ENCODE data around the gene COTL1. TPM values are rescaled to one million over a fixed set of nuclear protein-coding genes. Genes with fewer than 3 reads are reported as not detected.
A peak's percentile ranks its signal among the peaks of the same experiment; 100 is the strongest.
"Not testable (repeated sequence)": the region's sequence is repeated elsewhere in the genome, so short reads cannot be mapped to it uniquely, and the experiment has no call there.

The COTL1 gene
- total and polyA plus RNA-seq, 2 experiments from 2014 or later = 144 to 370 TPM

DNA sequence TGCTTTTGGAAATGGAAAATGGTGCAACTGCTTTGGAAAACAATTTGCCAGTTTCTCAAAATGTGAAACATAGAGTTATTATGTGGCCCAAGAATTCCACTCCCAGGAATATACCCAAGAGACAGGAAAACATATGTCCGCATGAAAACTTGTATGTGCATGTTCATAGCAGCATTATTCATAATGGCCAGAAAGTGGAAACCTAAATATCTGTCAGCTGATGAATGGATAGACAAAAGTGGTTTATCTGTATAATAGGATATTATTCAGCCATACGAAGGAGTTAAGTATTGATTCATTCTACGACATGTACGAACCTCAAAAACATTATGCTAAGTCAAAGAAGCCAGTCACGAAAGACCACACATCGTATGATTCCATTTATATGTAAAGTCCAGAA lies 7.7 kb upstream of the COTL1 start:
- no peak for DNase-seq
- Histone ChIP-seq H3K4me2 (ENCODE audit: unreplicated experiment) (no peak overlapping the region), H3K9ac (no peak overlapping the region), H3K4me1 (ENCODE audit: insufficient read depth) (no peaks in the 10 kb centered on the region), H3K27ac (no peak overlapping the region), H3F3A (ENCODE audit: insufficient read depth) (no peaks in the 10 kb centered on the region), H2AFZ (no peak overlapping the region), H4K20me1 (ENCODE audit: insufficient read depth) (no peaks in the 10 kb centered on the region), H3K79me2 (ENCODE audit: insufficient read depth) (no peaks in the 10 kb centered on the region), H3K9me3 (ENCODE audit: low read depth) (no peaks in the 10 kb centered on the region), H3K36me3 (ENCODE audit: low read depth) (no peaks in the 10 kb centered on the region), H3K9me2 (ENCODE audit: insufficient read depth) (no peaks in the 10 kb centered on the region), H3K27me3 (replicated peaks; ENCODE audit: insufficient read depth) (no peaks in the 10 kb centered on the region), H3K4me3 (no peak overlapping the region)
- in situ Hi-C loops (cut with MboI) = loop anchor here (10.0 kb wide), 1 partner anchor 99 kb away; no protein-coding TSS in a partner anchor
- 94% methylated on average over 6 of the region's 6 CpGs for WGBS, 2 experiments (ENCODE audit: low coverage in 1 of 2, low lambda C conversion rate in 2 of 2, missing lambda C conversion rate in 2 of 2)
- TF ChIP-seq EZH2phosphoT487 (IDR thresholded peaks at IDR 0.05; ENCODE audit: insufficient read depth, low read depth) (no peak), EZH2 (IDR thresholded peaks at IDR 0.05; ENCODE audit: insufficient read depth, poor library complexity, severe bottlenecking) (no peak)

DNA sequence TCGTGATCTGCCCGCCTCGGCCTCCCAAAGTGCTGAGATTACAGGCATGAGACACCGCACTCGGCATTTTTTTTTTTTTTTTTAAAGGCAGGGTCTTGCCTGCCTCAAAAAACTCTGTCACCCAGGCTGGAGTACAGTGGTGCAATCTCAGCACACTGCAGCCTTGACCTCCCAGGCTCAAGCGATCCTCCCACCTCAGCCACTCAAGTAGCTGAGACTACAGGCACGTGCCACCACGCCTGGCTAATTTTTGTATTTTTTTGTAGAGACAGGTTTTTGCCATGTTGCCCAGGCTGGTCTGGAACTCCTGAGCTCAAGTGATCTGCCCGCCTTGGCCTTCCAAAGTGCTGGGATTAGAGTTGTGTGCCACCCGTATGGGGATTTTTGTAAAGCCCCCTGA lies 3.0 kb upstream of the COTL1 start:
- in situ Hi-C loops (cut with MboI) = loop anchor here (5.0 to 10.0 kb wide), 2 partner anchors 104 to 109 kb away; no protein-coding TSS in a partner anchor
- H3K79me2 ChIP-seq (ENCODE audit: insufficient read depth) = peaks cover 17% of the 10 kb centered on the region
- H3K9ac ChIP-seq; H3K9me2 ChIP-seq (ENCODE audit: insufficient read depth); H3K36me3 ChIP-seq (ENCODE audit: low read depth); H3K27ac ChIP-seq; H4K20me1 ChIP-seq (ENCODE audit: insufficient read depth); H3K4me2 ChIP-seq (ENCODE audit: unreplicated experiment); H3K9me3 ChIP-seq (ENCODE audit: low read depth); H3K4me3 ChIP-seq; H3K27me3 ChIP-seq (replicated peaks; ENCODE audit: insufficient read depth); DNase-seq; H2AFZ ChIP-seq: not testable (repeated sequence)
- 92% methylated on average over 10 of the region's 10 CpGs for WGBS, 2 experiments (ENCODE audit: low coverage in 1 of 2, low lambda C conversion rate in 2 of 2, missing lambda C conversion rate in 2 of 2)
- peaks cover 11% of the 10 kb centered on the region for H3F3A ChIP-seq (ENCODE audit: insufficient read depth)
- peaks cover 10% of the 10 kb centered on the region for H3K4me1 ChIP-seq (ENCODE audit: insufficient read depth)

GRCh38 chr16:84618581-84619460 lies 943 bp upstream of the COTL1 start:
- H3F3A ChIP-seq (ENCODE audit: insufficient read depth) = peaks cover 11% of the 10 kb centered on the region
- H3K27me3 ChIP-seq (replicated peaks; ENCODE audit: insufficient read depth) = no peaks in the 10 kb centered on the region
- no peaks in the 10 kb centered on the region for H3K36me3 ChIP-seq (ENCODE audit: low read depth)
- WGBS, 2 experiments (ENCODE audit: low coverage in 1 of 2, low lambda C conversion rate in 2 of 2, missing lambda C conversion rate in 2 of 2) = 13 to 17% methylated on average over 10 to 12 of the region's 12 CpGs
- H3K9me2 ChIP-seq (ENCODE audit: insufficient read depth) = no peaks in the 10 kb centered on the region
- H3K79me2 ChIP-seq (ENCODE audit: insufficient read depth) = peaks cover 38% of the 10 kb centered on the region
- in situ Hi-C loops (cut with MboI) = no loop called here
- no peaks in the 10 kb centered on the region for H3K9me3 ChIP-seq (ENCODE audit: low read depth)
- H2AFZ ChIP-seq = peak overlapping the region; percentile 71
- no peak for TF ChIP-seq EZH2 (IDR thresholded peaks at IDR 0.05; ENCODE audit: insufficient read depth, poor library complexity, severe bottlenecking)
- no peak for TF ChIP-seq EZH2phosphoT487 (IDR thresholded peaks at IDR 0.05; ENCODE audit: insufficient read depth, low read depth)
- peak overlapping the region; percentile 65 for H3K9ac ChIP-seq
- H3K4me2 ChIP-seq (ENCODE audit: unreplicated experiment) = peak overlapping the region; percentile 86
- H4K20me1 ChIP-seq (ENCODE audit: insufficient read depth) = no peaks in the 10 kb centered on the region
- H3K4me1 ChIP-seq (ENCODE audit: insufficient read depth) = peaks cover 16% of the 10 kb centered on the region
- H3K27ac ChIP-seq = peak overlapping the region; percentile 90
- DNase-seq = peak; percentile 97
- H3K4me3 ChIP-seq = peak overlapping the region; percentile 68

DNA sequence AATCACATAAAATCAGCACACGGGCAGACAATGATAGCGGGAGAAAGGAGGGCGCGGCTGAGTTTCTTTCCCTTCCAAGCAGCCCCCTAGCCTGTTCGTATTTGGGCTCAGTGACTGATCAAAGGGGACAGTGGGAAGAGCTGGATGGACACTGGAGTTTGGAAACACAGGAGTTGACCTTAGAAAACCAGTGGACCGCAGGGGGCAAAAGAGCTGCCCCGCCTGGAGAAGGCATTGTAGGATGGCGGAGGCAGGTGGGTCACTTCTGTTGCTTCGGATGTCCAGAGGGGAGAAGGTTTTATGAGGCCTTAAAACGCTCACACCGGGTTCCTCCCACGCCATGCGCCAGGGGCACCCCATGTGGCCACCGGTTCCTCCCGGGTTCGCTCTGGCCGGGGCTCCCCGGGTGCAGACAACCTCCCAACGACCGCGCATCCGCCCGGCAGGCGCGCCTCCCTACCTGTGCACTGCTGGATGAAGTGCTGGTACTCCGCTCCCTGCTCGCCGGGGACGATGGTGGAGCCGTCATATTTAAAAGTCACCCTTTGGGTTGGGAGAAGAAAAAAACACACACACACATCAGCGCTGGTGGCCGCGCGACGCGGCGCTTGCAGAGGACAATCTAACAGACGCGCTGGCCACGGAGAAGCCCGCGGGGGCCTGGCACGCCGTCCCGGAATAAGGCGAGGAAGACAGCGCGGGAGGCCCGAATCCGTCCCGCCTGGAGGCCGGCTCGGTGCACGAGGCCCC lies 662 bp downstream of the COTL1 start:
- in situ Hi-C loops (cut with MboI) = no loop called here
- Histone ChIP-seq H3K9me2 (ENCODE audit: insufficient read depth) (no peaks in the 10 kb centered on the region), H3F3A (ENCODE audit: insufficient read depth) (peaks cover 11% of the 10 kb centered on the region), H3K9ac (peak overlapping the region; percentile 78), H3K4me2 (ENCODE audit: unreplicated experiment) (peak overlapping the region; percentile 95), H3K4me3 (peak overlapping the region; percentile 92), H2AFZ (peak overlapping the region; percentile 65), H3K9me3 (ENCODE audit: low read depth) (no peaks in the 10 kb centered on the region), H3K36me3 (ENCODE audit: low read depth) (no peaks in the 10 kb centered on the region), H3K4me1 (ENCODE audit: insufficient read depth) (peaks cover 16% of the 10 kb centered on the region), H4K20me1 (ENCODE audit: insufficient read depth) (no peaks in the 10 kb centered on the region; the same call in 1 of the 2 replicates), H3K27ac (peak overlapping the region; percentile 44), H3K27me3 (replicated peaks; ENCODE audit: insufficient read depth) (no peaks in the 10 kb centered on the region), H3K79me2 (ENCODE audit: insufficient read depth) (peaks cover 54% of the 10 kb centered on the region)
- WGBS, 2 experiments (ENCODE audit: low coverage in 1 of 2, low lambda C conversion rate in 2 of 2, missing lambda C conversion rate in 2 of 2) = 2 to 3% methylated on average over 45 to 50 of the region's 54 CpGs
- DNase-seq = peak; percentile 63
- TF ChIP-seq EZH2phosphoT487 (IDR thresholded peaks at IDR 0.05; ENCODE audit: insufficient read depth, low read depth) = no peak
- TF ChIP-seq EZH2 (IDR thresholded peaks at IDR 0.05; ENCODE audit: insufficient read depth, poor library complexity, severe bottlenecking) = no peak
